GM21360 (cell line): ENCODE results near the gene STARD5.

Experiments used
- ATAC-seq: cut with Tn5 transposase; IDR thresholded peaks from one replicate; pipeline ENCODE4 v1.9.1; 2021; ENCODE audit warnings: mild to moderate bottlenecking, moderate library complexity; ENCODE audit not compliant: unreplicated experiment

Gene STARD5

DNA sequence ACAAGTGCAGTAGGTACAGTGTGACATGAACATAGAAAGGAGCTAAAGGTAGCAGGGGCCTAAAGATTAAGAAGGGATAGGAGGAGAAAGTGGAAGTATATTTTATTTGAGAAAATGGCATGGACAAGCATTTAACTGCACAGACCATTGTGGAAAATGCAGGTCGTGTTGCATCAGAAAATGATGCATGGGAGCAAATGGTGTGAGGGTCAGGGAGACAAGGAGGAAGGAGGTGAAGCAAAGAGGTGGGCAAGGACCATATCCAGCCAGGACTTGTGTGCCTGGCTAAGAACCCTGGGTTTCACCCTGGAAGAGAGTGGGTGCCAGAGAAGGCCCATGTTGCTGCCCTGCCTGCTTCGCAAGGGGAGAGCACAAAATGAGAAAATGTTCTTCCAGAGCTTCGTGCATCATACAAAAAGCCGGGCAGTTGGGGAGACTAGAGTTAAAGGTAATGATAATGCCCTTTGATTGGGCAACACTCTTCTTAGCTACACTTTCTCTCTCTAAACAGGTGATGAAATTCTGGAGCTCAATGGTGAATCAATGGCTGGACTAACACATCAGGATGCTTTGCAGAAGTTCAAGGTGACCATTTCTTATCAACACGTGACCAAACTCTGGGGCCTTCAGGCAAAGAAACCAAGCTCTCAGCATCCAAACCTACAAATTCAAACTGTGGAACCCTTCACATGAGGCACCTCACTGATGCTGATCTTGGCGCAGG lies 45.5 kb downstream of the STARD5 start:
- ATAC-seq = no peak

DNA sequence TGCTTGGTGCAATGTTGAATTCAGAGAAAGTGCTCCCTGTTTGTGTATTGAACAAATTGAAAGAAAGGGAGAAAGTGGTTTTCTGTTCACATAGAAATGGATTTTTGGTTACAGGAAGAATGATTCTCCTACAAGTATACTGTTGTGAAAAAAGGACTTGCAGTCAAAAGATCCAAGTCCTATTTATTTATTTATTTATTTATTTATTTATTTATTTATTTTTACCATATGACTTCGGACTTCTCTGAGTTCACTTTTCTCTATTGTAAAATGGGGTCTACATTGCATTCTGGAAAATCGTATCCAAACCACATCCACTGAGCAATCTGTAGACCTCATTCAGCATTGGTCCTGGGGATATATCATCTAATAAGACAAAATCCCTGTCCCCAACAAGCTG lies 46.1 kb downstream of the STARD5 start:
- ATAC-seq = no peak

- no peak for ATAC-seq
Observed at GRCh38 chr15:81276967-81277366, 47.0 kb downstream of the STARD5 start.

DNA sequence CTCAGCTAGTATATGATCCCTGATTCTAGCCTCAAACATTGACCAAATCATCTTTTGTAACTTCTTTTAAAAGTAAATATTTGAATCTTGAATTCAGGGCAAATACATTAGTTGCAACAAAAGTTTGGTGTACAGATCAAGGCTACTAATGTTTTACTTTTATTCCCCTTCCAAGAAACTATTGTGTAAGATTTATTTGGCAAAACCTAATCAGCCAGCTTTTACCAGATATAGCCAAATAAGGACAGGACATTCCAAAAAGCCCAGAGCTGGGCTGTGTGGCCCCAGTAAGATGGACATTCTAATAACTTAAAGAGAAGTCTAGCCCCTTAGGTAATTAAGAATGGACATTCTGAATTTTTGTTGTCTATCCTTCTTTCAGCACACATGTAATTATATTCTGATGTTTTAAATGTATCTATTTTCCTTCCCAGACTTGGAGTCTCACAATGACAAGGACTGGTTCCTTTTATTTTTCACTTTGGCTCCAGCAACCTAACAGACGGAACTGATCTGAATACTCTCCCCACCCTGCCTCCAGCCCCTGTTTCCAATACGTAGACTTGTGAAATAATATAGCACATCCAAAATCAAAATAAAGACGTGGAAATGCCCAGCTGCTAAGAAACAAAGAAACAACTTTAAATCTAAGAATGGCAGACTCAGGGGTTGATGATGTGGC lies 48.1 kb downstream of the STARD5 start:
- no peak for ATAC-seq

DNA sequence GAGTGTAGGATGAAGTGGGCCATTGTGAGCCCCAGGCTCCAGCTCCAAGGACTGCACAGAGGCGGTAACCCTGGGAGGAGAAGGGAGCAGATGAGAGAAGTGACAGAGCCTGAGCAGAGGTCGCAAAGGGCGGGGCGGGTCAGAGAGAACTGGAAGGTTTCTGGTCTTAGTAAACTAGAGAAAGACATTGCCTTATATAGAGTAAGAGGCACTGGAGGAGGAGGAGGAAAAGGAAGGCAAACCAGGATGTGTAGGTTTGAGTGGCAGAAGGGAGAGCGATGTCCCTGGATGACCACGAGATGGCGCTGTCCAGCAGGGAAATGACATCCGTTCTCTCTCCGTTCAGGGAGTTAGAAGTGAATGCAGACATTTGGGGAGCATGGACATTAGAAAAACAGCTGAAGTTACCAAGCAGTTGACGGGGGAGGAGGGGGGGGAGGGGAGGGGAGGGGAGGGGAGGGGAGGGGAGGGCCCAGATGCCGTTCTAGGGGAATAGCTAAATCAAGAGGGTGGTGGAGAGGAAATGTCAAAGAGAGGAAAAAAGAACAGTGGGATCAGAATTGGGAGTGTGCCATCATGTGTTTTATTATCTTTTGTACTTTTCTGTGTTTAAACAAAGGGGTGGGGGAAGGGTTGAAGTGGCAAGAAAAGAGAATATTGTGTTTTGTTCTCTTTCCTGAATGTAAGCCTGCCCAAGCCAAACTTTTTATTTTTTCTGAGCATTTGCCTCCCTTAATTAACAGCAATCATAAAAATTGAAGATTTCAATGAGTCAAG lies 48.8 kb downstream of the STARD5 start:
- peak; percentile 93 for ATAC-seq

- no peak for ATAC-seq
Observed at GRCh38 chr15:81274255-81274654, 49.7 kb downstream of the STARD5 start.

GRCh38 chr15:81273855-81274254 lies 50.1 kb downstream of the STARD5 start:
- ATAC-seq = no peak

DNA sequence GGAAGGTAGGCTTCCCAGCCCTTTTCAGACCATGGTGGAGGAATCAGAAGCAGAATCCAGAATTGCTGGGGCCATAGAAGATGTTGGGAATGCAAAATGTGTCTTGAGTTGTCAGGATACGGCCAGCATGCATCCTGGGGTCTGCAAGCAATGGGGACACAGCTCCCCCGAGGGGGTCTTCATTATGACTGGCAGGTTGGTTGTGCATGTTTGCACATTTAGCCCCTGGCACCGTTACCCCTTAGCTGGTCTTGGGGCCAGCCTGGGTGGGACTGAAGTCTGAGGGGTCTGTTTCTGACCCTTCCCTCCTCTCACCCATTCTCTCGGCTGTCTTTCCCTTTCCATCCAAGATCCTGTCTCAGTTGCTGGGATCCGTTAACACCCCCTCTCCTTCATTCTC lies 50.7 kb downstream of the STARD5 start:
- no peak for ATAC-seq

- no peak for ATAC-seq
Observed at GRCh38 chr15:81271761-81272644, 51.9 kb downstream of the STARD5 start.

GRCh38 chr15:81270781-81271491 lies 53.0 kb downstream of the STARD5 start:
- no peak for ATAC-seq

- ATAC-seq = no peak
Observed at GRCh38 chr15:81270188-81270587, 53.8 kb downstream of the STARD5 start.

DNA sequence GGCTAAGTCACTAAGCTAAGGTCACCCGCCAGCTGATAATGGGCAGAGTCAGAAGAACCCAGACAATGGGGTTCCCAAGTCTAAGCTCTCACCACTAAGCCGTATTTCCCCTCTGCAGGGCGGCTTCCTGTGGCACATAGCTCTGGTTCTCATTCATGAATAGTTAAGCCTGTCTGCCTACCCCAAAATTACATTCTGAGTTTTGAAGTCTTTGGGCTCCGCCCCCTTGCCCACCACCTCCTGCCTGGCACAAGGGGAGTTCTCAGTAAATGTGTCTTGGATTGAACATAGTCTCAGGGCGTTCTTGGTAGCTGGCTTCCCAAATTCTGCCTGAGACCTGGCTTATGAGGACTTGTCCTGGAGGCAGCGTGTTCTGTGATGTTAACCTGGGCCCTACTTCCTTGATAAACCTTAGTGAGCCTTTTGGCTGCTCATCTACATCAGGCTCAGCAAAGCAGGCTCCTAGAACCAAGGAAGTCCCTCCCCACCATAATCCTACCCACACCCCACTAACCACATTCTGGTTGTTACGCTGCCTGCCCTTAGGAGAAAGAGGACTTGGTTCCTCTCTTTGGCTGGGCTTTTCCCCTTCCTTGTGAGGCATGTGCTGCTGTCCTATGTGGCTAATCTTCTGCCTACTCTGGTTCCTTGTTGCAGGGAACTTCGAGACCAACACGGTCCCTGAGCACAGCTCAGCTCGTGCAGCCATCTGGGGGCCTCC lies 54.9 kb downstream of the STARD5 start:
- ATAC-seq = no peak

DNA sequence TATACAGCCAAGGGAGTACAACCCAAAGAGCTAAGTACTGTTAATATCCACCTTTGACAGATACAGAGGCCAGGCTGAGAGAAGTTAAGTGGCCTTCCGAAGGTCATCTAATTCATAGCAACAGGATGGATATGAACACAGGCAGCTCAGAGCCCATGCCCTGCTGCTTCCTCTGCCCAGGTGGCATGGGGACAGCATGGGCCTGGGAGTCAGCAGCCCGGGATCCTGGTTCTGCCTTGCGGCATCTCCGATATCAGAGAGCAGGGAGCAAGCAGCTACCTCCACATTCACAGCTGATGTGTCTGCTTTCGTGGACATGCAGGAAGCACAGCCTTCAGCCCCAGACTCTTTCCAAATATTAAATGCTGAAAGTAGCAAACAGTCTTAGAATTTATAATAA lies 55.6 kb downstream of the STARD5 start:
- ATAC-seq = no peak

DNA sequence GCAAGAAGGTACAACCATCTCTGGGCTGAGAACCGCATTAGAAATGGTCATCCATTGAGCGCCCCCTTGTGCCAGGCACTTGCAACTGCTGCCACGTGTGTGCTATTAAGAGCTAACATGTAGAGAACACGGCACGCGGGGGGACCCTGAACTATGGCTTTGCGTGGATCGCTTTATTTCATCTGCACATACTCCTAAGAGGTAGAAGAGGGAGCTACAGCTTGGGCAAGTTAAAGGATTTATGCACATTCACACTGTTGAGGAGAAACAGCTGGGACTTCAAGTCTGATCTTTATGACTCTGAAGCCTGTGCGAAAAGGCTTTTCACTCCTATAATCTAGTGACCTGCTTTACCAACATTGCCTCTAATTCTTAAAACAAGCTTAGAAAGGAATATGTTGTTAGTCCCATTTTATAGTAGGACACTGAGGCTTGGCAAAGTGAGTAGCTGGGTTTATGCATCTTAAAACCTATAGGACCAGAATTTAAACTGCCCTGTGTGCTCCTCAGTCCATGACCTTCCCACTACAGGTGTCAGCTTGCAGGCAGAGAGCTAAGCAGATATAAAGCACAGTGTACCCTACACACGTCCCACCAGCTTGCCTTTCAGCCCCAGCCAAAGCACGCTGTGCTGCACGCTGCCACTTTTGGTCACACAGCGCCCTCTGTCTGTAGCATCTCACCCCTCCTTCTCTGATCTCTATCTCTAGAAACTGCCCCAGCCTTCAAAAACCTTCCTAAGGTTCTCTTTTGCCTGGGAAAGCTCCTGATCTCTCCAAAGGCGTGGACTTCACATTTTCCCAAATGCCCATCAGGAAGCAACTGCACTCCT lies 57.8 kb downstream of the STARD5 start:
- peak; percentile 82 for ATAC-seq

DNA sequence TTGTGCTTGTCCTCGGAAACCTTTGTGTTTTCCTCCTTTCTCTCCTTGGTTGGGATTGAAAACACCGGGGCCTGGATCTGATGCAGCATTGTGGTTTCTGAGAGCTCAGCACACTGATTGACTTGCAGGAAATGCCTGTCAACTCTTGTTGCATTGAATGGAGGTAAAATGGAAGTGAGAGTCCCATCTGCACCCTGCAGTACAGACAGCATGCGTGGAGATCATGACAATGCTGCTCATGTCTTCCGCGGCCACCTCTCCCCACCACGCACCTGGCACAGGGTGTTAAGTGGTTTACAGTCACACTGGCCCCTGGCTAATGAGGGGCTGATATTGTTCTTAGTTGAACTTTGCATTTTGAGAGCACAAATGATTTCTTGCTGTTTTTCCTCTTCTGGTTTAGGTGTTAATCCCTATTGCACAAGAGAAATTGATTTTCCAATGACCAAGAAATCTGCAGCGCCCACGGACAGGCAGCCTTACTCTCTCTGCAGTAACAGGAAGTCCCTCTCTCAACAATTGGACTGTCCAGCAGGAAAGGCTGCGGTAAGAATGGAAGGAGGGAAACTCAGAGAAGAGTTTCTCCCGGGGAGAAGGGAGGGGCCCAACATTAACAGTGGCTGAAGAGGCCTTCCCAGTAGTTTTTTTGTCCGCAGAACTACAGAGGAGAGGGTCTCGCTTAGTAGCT lies 58.5 kb downstream of the STARD5 start:
- ATAC-seq = peak; percentile 8

DNA sequence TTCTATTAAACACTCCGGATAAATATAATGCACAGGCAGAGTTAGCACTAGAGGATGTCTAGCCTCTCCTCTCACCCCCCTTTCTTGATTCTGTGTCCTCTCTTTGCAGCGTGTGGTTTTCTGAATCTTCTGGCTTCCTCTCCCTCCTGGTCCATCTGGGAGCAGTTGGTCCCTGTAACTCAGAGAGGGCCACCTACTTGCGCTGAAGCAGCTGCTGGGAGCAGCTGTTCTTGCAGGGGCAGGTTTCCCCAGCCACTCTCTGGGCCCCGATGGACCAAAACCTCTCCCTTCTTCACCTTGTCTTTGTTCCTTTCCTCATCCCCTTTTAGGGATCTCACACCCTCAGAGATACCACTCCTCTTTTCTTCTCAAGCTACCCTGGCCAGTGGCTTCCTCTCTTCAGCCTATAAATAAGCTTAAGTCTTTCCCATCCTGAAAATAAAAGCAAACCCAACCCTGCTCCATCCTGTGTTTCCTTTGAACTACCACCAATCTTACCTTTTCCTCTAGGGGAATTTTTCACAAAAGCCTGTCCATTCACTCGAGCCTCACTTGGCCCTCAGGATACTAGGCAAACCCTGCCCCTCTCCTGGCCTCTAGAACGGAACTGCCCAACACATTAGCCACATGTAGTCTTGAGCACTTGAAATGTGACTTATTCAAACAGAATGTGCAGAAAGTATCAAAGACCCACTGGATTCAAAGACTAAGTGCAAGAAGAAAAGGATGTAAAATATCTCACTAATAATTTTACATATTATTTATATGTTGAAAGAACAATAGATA lies 59.7 kb downstream of the STARD5 start:
- ATAC-seq = no peak

DNA sequence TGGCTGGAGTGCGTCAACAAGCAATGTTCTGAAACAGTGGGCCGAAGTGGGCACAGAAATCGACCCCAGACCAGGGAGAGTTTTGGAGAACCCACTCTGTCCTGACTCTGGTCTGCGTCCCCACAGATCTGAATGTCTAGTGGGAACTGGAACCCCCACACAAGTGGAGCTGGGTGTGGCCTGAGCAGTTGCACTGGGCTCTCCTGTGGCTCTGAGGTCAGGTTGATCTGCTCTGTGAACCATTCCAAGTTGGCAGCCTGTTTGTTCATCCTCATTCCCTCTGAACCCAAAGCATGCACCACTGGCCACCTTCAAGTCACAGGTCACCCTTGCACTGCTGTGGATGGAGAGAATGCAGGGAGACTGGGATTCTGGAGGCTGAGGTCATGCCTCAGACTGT lies 60.5 kb downstream of the STARD5 start:
- no peak for ATAC-seq
